ENCODE results near the gene ACAP1.

DNA sequence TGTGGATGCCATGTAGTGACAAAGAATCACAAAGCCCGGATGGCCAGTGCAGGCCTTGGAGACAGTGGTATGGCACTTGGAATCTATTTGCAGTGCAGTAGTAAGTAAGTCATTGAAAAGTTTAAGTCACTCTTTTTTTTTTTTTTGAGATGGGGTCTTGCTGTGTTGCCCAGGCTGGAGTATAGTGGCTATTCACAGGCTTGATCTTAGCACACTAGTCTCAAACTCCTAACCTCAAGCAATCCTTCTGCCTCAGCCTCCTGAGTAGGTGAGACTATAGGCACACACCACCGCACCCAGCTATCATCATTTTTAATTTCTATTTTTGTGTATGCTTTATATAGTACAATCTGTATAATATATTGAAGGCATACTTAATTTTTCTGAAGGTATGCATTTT, 62.3 kb downstream of the ACAP1 start:
- TF ChIP-seq, protein P1, sequence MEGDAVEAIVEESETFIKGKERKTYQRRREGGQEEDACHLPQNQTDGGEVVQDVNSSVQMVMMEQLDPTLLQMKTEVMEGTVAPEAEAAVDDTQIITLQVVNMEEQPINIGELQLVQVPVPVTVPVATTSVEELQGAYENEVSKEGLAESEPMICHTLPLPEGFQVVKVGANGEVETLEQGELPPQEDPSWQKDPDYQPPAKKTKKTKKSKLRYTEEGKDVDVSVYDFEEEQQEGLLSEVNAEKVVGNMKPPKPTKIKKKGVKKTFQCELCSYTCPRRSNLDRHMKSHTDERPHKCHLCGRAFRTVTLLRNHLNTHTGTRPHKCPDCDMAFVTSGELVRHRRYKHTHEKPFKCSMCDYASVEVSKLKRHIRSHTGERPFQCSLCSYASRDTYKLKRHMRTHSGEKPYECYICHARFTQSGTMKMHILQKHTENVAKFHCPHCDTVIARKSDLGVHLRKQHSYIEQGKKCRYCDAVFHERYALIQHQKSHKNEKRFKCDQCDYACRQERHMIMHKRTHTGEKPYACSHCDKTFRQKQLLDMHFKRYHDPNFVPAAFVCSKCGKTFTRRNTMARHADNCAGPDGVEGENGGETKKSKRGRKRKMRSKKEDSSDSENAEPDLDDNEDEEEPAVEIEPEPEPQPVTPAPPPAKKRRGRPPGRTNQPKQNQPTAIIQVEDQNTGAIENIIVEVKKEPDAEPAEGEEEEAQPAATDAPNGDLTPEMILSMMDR (IDR thresholded peaks at IDR 0.05), result no peak
- TF ChIP-seq POLR2A (IDR thresholded peaks at IDR 0.05), result no peak
